ENCODE data around the gene IL17REL.
A peak's percentile ranks its signal among the peaks of the same experiment; 100 is the strongest.
"Not testable (repeated sequence)": the region's sequence is repeated elsewhere in the genome, so short reads cannot be mapped to it uniquely, and the experiment has no call there.

The IL17REL gene

GRCh38 chr22:49995361-49996118 lies 17.0 kb downstream of the IL17REL start:
- peaks cover 12% of the 10 kb centered on the region for H3K9me3 Mint-ChIP-seq (ENCODE audit: low read depth)
- no peak overlapping the region for H3K27ac Mint-ChIP-seq
- H3K27me3 Mint-ChIP-seq = peaks cover 3% of the 10 kb centered on the region
- H3K4me3 Mint-ChIP-seq = no peak overlapping the region
- peaks cover 19% of the 10 kb centered on the region for H3K4me1 Mint-ChIP-seq (ENCODE audit: low read depth)
- H3K36me3 Mint-ChIP-seq = peaks cover 9% of the 10 kb centered on the region

DNA sequence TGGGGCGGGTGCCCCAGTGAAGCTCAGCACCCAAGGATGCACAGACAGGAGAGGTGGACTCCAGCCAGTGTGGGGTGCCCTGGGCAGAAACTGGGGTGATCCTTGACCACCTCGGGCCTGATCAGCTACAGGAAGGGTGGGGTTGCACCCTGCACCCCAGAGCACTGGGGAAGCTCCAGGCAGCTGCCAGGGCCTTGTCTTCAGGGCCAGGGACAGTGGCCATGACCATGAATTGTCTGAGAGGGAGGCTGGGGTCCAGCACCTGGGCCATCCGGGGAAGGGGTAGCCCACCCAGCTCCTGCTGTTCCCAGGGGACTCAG lies 17.6 kb downstream of the IL17REL start:
- Mint-ChIP-seq H3K4me3 (no peak overlapping the region), H3K36me3 (peaks cover 9% of the 10 kb centered on the region), H3K27me3 (peaks cover 3% of the 10 kb centered on the region), H3K4me1 (ENCODE audit: low read depth) (peaks cover 19% of the 10 kb centered on the region), H3K9me3 (ENCODE audit: low read depth) (peaks cover 12% of the 10 kb centered on the region), H3K27ac (peak overlapping the region; percentile 75)

- Mint-ChIP-seq H3K27ac (no peak overlapping the region), H3K9me3 (ENCODE audit: low read depth) (peaks cover 12% of the 10 kb centered on the region), H3K36me3 (peaks cover 9% of the 10 kb centered on the region), H3K4me3 (no peak overlapping the region), H3K4me1 (ENCODE audit: low read depth) (peaks cover 19% of the 10 kb centered on the region), H3K27me3 (peaks cover 3% of the 10 kb centered on the region)
Measured at GRCh38 chr22:49994361-49995040, 18.1 kb downstream of the IL17REL start.

GRCh38 chr22:49993649-49994360 lies 18.8 kb downstream of the IL17REL start:
- Mint-ChIP-seq H3K27me3 (peaks cover 3% of the 10 kb centered on the region), H3K4me1 (ENCODE audit: low read depth) (peaks cover 15% of the 10 kb centered on the region), H3K36me3 (peaks cover 9% of the 10 kb centered on the region), H3K4me3 (no peak overlapping the region), H3K27ac (no peak overlapping the region), H3K9me3 (ENCODE audit: low read depth) (peaks cover 12% of the 10 kb centered on the region)

- Mint-ChIP-seq H3K27ac (no peak overlapping the region), H3K4me1 (ENCODE audit: low read depth) (peaks cover 10% of the 10 kb centered on the region), H3K9me3 (ENCODE audit: low read depth) (peaks cover 12% of the 10 kb centered on the region), H3K4me3 (no peak overlapping the region), H3K36me3 (peaks cover 9% of the 10 kb centered on the region), H3K27me3 (no peaks in the 10 kb centered on the region)
Measured at GRCh38 chr22:49992921-49993648, 19.5 kb downstream of the IL17REL start.

DNA sequence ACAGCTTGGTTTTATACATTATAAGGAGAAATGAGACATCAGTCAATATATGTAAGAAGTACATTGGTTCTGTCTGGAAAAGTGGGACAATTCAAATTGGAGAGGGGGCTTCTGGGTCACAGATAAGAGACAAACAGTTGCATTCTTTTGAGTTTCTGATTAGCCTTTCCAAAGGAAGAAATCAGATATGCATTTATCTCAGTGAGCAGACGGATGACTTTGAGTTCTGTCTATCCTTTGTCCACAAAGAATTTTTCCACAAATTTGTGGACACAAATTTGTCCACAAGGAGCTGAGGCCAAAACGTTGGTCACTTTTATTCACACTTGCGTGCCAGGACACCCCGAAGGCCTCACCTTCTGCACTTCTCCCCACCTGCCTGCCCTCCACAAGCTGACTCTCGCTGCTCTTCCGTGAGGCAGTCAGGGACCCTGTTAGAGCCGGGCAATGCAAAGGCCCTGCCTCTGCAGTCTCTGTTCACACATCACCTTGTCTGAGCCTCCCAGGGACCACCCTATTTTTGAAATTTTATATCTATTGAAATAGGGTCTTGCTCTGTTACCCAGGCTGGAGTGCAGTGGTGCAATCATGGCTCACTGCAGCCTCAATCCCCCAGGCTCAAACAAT lies 20.5 kb downstream of the IL17REL start:
- no peak overlapping the region for H3K4me3 Mint-ChIP-seq
- peaks cover 10% of the 10 kb centered on the region for H3K4me1 Mint-ChIP-seq (ENCODE audit: low read depth)
- peaks cover 12% of the 10 kb centered on the region for H3K9me3 Mint-ChIP-seq (ENCODE audit: low read depth)
- no peaks in the 10 kb centered on the region for H3K27me3 Mint-ChIP-seq
- no peak overlapping the region for H3K27ac Mint-ChIP-seq
- peaks cover 9% of the 10 kb centered on the region for H3K36me3 Mint-ChIP-seq

DNA sequence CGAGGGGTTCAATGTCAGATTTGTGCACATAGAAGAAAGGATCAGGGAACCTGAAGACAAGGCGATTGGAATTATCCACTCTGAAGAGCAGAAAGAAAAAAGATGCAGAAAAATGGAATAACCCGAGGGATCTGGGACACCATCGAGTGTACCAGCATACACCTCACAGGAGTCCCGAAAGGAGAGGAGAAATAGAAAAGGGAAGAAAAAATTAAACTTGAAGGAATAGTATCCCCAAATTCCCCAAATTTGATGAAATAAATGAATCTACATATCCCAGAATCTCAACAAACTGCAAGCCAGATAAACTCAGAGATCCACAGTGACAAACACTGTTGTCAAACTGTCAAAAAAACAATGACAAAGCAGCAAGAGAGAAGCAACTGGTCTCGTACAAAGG lies 21.4 kb downstream of the IL17REL start:
- Mint-ChIP-seq H3K36me3 (peaks cover 16% of the 10 kb centered on the region), H3K4me1 (ENCODE audit: low read depth) (peaks cover 10% of the 10 kb centered on the region), H3K27ac (peak overlapping the region; percentile 29), H3K27me3 (no peaks in the 10 kb centered on the region), H3K9me3 (ENCODE audit: low read depth) (peaks cover 19% of the 10 kb centered on the region), H3K4me3 (no peak overlapping the region)

- H3K4me1 Mint-ChIP-seq (ENCODE audit: low read depth); H3K27ac Mint-ChIP-seq; H3K4me3 Mint-ChIP-seq; H3K27me3 Mint-ChIP-seq: not testable (repeated sequence)
- Mint-ChIP-seq H3K36me3 (peaks cover 21% of the 10 kb centered on the region), H3K9me3 (ENCODE audit: low read depth) (peaks cover 30% of the 10 kb centered on the region)
Measured at GRCh38 chr22:49989826-49990225, 22.7 kb downstream of the IL17REL start.

DNA sequence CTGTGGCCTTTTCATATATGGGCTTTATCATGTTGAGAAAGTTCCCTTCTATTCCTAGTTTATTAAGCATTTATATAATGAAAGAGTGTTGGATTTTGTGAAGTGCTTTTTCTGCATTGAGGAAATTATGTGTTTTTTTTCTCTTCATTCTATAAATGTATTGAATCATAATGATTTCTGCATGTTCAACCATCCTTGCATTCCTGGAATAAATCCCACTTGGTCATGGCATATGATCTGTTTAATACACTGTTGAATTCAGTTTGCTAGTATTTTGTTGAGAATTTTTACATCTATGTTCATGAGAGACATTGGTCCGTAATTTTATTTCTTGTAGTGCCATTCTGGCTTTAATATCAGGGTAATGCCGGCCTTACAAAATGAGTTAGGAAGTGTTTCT lies 26.2 kb downstream of the IL17REL start:
- H3K36me3 Mint-ChIP-seq = peaks cover 17% of the 10 kb centered on the region
- H3K4me3 Mint-ChIP-seq = no peak overlapping the region
- no peak overlapping the region for H3K27ac Mint-ChIP-seq
- no peaks in the 10 kb centered on the region for H3K27me3 Mint-ChIP-seq
- peaks cover 24% of the 10 kb centered on the region for H3K9me3 Mint-ChIP-seq (ENCODE audit: low read depth)
- H3K4me1 Mint-ChIP-seq (ENCODE audit: low read depth) = peaks cover 8% of the 10 kb centered on the region

- Mint-ChIP-seq H3K27me3 (no peaks in the 10 kb centered on the region), H3K4me3 (no peak overlapping the region), H3K4me1 (ENCODE audit: low read depth) (peaks cover 24% of the 10 kb centered on the region), H3K36me3 (peaks cover 22% of the 10 kb centered on the region), H3K9me3 (ENCODE audit: low read depth) (peaks cover 27% of the 10 kb centered on the region), H3K27ac (no peak overlapping the region)
Measured at GRCh38 chr22:49983148-49984042, 29.2 kb downstream of the IL17REL start.

DNA sequence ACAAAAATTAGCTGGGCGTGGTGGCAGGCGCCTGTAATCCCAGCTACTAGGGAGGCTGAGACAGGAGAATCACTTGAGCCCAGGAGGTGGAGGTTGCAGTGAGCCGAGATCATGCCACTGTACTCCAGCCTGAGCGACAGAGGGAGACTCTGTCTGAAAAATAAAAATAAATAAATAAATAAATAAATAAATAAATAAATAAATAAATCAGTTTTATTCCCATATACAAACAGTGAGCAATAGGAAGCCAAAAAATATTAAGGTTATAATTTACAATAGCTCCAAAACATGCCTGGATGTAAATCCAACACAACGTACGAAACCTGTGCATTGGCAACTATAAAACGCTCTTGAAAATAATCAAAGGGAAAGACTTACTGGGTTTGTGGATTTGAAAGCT lies 30.8 kb downstream of the IL17REL start:
- Mint-ChIP-seq H3K4me1 (ENCODE audit: low read depth) (peaks cover 32% of the 10 kb centered on the region), H3K36me3 (peaks cover 23% of the 10 kb centered on the region), H3K9me3 (ENCODE audit: low read depth) (peaks cover 25% of the 10 kb centered on the region)
- H3K4me3 Mint-ChIP-seq, H3K27ac Mint-ChIP-seq, H3K27me3 Mint-ChIP-seq: not testable (repeated sequence)

DNA sequence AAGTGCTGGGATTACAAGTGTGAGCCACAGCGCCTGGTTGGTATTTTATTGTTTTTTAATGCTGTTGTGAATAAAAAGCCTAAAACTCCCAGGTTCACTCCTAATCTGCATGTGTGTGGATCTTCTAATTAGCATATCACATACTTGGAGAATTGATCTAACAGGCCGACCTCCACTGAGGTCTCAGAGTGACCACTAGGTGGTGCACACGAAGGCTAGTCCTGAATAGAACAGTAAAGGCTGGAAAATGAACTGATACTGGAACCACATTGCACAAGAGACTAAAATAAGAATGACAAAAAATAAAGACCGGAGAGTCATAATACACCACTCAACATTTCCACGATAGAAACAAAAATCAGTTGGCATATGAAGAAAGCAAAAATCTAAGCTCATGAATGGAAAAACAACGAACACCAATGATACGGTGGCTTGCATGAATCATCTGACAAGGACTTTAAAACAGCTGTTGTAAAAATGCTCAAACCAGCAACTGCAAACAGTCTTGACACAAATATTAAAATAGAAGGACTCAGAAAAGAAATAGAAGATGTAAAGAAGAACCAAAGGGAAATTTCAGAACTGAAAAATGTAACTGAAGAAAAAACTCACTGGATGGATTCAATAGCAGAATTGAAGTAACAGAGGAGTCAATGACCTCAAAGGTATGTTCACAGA lies 32.8 kb downstream of the IL17REL start:
- Mint-ChIP-seq H3K4me1 (ENCODE audit: low read depth) (peaks cover 45% of the 10 kb centered on the region), H3K4me3 (peak overlapping the region; percentile 46), H3K9me3 (ENCODE audit: low read depth) (peaks cover 9% of the 10 kb centered on the region), H3K27me3 (no peaks in the 10 kb centered on the region), H3K27ac (peak overlapping the region; percentile 83), H3K36me3 (peaks cover 16% of the 10 kb centered on the region)

- Mint-ChIP-seq H3K27me3 (no peaks in the 10 kb centered on the region), H3K36me3 (peaks cover 16% of the 10 kb centered on the region), H3K4me3 (no peak overlapping the region), H3K27ac (no peak overlapping the region), H3K4me1 (ENCODE audit: low read depth) (peaks cover 39% of the 10 kb centered on the region), H3K9me3 (ENCODE audit: low read depth) (peaks cover 9% of the 10 kb centered on the region)
Measured at GRCh38 chr22:49977578-49977977, 35.0 kb downstream of the IL17REL start.
